Prostate gland (tissue), 2 donors: ENCODE measurements around the gene FAM53C.

Experiments used
- CTCF ChIP-seq, 4 experiments: fragments of 200-600 bp in 2 of 4; fragments of 450-650 bp in 2 of 4; sonication (generic) in 2 of 4; IDR thresholded peaks; 1 replicate in 3 of 4; 2 replicates in 1 of 4; pipeline ENCODE4 v1.5.1; 2016 to 2019; ENCODE audit warnings: antibody characterized with exemption in 4 of 4, mild to moderate bottlenecking in 2 of 4, moderate library complexity in 2 of 4
- POLR2A ChIP-seq: fragments of 450-650 bp; IDR thresholded peaks from one replicate; pipeline ENCODE4 v1.6.1; 2016; ENCODE audit warnings: antibody characterized with exemption, mild to moderate bottlenecking
- POLR2AphosphoS5 ChIP-seq: sonication (generic); formaldehyde crosslinking; IDR thresholded peaks from one replicate; pipeline ENCODE4 v1.6.1; 2017; ENCODE audit warnings: antibody characterized with exemption

GRCh38 chr5:138330813-138331448 is 7.1 kb upstream of the FAM53C start:
- TF ChIP-seq CTCF (IDR thresholded peaks at IDR 0.05) (no peak), POLR2AphosphoS5 (no peak), POLR2A (no peak)
